Brain pericyte (primary cell): ENCODE data around the gene CRYBG3.

Experiments
- DNase-seq: peaks from one replicate; pipeline ENCODE4 v3.0.0-alpha.2; 2012; ENCODE audit warnings: low read depth, low spot score

The CRYBG3 gene

GRCh38 chr3:97942801-97943546 is 121.2 kb downstream of the CRYBG3 start:
- DNase-seq, result no peak

- DNase-seq, result no peak
Observed at GRCh38 chr3:97948351-97949109, 126.7 kb downstream of the CRYBG3 start.

- DNase-seq, result no peak
Observed at GRCh38 chr3:97949110-97949485, 127.3 kb downstream of the CRYBG3 start.

- DNase-seq, result no peak
Observed at GRCh38 chr3:97949743-97950142, 127.9 kb downstream of the CRYBG3 start.

GRCh38 chr3:97950360-97950759 is 128.5 kb downstream of the CRYBG3 start:
- DNase-seq, result no peak

GRCh38 chr3:97952280-97952679 is 130.5 kb downstream of the CRYBG3 start:
- no peak for DNase-seq

GRCh38 chr3:97952872-97953271 is 131.1 kb downstream of the CRYBG3 start:
- no peak for DNase-seq

- no peak for DNase-seq
Observed at GRCh38 chr3:97954228-97954827, 132.5 kb downstream of the CRYBG3 start.

GRCh38 chr3:97956051-97956450 is 134.2 kb downstream of the CRYBG3 start:
- DNase-seq, result no peak

GRCh38 chr3:97957617-97958311 is 136.0 kb downstream of the CRYBG3 start:
- DNase-seq, result no peak

GRCh38 chr3:97958396-97958795 is 136.6 kb downstream of the CRYBG3 start:
- no peak for DNase-seq

- no peak for DNase-seq
Observed at GRCh38 chr3:97958796-97959195, 137.0 kb downstream of the CRYBG3 start.

- no peak for DNase-seq
Observed at GRCh38 chr3:97959872-97960271, 138.1 kb downstream of the CRYBG3 start.

- no peak for DNase-seq
Observed at GRCh38 chr3:97960551-97960950, 138.7 kb downstream of the CRYBG3 start.

GRCh38 chr3:97960993-97961766 is 139.4 kb downstream of the CRYBG3 start:
- no peak for DNase-seq

- DNase-seq, result no peak
Observed at GRCh38 chr3:97967966-97968365, 146.2 kb downstream of the CRYBG3 start.

GRCh38 chr3:97968376-97968775 is 146.6 kb downstream of the CRYBG3 start:
- no peak for DNase-seq

GRCh38 chr3:97969541-97969940 is 147.7 kb downstream of the CRYBG3 start:
- no peak for DNase-seq

GRCh38 chr3:97970156-97970555 is 148.3 kb downstream of the CRYBG3 start:
- DNase-seq, result no peak

- no peak for DNase-seq
Observed at GRCh38 chr3:97970956-97971620, 149.3 kb downstream of the CRYBG3 start.
